ENCODE measurements around the gene HNF4A. TPM values are rescaled to one million over a fixed set of nuclear protein-coding genes. Genes with fewer than 3 reads are reported as not detected.

HNF4A gene
- total and polyA plus RNA-seq, 2 of the 13 experiments (the other 11 are each of a cell fraction or from before 2014, with no cell fraction given): 80.9 to 169 TPM

DNA sequence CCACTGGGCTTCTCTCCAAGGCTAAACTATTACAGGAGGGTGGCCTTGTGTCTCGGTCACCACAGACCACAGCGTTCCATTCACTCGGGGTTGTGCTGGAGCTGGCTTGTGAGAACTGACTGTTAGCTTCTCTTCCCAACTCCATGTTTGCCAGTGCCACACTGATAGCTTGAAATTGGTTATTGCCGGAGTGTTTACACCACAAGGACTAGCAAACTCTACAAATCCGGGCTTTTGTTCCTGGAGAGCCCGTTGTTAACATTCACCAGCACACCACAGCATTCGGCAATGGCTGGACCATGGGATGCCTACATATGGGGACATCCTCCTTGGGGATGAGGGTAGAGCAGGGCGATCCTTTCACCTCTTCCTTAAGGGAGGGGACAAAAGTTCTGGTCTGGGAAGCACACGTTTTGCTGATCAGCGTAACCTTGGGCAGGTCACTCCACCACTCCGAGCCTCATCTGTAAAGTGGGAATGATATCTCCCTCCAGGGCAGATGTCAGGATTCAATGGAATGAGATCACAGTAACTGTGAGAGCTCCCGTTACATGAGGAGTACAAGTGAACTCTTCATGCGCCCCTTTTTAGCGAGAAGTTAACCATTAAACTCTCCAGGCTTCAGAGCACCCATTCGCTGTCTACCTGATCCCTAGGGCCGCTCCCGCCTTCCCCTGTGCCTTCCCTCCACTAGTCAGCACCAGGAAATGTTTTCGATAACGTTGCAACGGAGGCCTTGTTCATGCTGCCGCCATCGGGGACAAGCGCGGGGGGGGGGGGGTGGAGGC is 78.4 kb downstream of the HNF4A start (continued):
- TF ChIP-seq, protein P1, sequence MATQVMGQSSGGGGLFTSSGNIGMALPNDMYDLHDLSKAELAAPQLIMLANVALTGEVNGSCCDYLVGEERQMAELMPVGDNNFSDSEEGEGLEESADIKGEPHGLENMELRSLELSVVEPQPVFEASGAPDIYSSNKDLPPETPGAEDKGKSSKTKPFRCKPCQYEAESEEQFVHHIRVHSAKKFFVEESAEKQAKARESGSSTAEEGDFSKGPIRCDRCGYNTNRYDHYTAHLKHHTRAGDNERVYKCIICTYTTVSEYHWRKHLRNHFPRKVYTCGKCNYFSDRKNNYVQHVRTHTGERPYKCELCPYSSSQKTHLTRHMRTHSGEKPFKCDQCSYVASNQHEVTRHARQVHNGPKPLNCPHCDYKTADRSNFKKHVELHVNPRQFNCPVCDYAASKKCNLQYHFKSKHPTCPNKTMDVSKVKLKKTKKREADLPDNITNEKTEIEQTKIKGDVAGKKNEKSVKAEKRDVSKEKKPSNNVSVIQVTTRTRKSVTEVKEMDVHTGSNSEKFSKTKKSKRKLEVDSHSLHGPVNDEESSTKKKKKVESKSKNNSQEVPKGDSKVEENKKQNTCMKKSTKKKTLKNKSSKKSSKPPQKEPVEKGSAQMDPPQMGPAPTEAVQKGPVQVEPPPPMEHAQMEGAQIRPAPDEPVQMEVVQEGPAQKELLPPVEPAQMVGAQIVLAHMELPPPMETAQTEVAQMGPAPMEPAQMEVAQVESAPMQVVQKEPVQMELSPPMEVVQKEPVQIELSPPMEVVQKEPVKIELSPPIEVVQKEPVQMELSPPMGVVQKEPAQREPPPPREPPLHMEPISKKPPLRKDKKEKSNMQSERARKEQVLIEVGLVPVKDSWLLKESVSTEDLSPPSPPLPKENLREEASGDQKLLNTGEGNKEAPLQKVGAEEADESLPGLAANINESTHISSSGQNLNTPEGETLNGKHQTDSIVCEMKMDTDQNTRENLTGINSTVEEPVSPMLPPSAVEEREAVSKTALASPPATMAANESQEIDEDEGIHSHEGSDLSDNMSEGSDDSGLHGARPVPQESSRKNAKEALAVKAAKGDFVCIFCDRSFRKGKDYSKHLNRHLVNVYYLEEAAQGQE (IDR thresholded peaks at IDR 0.05; ENCODE audit: borderline replicate concordance in 1 of 2, low read depth in 1 of 2, low read length in 2 of 2): no peak; a peak in 1 of 4 replicates
- TF ChIP-seq, protein P2, sequence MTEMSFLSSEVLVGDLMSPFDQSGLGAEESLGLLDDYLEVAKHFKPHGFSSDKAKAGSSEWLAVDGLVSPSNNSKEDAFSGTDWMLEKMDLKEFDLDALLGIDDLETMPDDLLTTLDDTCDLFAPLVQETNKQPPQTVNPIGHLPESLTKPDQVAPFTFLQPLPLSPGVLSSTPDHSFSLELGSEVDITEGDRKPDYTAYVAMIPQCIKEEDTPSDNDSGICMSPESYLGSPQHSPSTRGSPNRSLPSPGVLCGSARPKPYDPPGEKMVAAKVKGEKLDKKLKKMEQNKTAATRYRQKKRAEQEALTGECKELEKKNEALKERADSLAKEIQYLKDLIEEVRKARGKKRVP (CRISPR knock-in tag; IDR thresholded peaks at IDR 0.05): peak in 1 of 2 experiments; percentile 57; a peak in 1 of 4 replicates
- TF ChIP-seq RARA (CRISPR knock-in tag; IDR thresholded peaks at IDR 0.05): peak; percentile 54
- TF ChIP-seq, protein P3, sequence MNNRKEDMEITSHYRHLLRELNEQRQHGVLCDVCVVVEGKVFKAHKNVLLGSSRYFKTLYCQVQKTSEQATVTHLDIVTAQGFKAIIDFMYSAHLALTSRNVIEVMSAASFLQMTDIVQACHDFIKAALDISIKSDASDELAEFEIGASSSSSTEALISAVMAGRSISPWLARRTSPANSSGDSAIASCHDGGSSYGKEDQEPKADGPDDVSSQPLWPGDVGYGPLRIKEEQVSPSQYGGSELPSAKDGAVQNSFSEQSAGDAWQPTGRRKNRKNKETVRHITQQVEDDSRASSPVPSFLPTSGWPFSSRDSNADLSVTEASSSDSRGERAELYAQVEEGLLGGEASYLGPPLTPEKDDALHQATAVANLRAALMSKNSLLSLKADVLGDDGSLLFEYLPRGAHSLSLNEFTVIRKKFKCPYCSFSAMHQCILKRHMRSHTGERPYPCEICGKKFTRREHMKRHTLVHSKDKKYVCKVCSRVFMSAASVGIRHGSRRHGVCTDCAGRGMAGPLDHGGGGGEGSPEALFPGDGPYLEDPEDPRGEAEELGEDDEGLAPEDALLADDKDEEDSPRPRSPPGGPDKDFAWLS (CRISPR knock-in tag; IDR thresholded peaks at IDR 0.05; ENCODE audit: borderline replicate concordance): no peak
- TF ChIP-seq MBD4 (IDR thresholded peaks at IDR 0.05; ENCODE audit: borderline replicate concordance, low read length): no peak
- 0 out of 2 replicates have a peak, but pooled peaks have one; percentile 28 for TF ChIP-seq MIER2 (CRISPR knock-in tag; IDR thresholded peaks at IDR 0.05)
- no peak for TF ChIP-seq KLF15 (CRISPR knock-in tag; IDR thresholded peaks at IDR 0.05; ENCODE audit: borderline replicate concordance)
- TF ChIP-seq, protein P4, sequence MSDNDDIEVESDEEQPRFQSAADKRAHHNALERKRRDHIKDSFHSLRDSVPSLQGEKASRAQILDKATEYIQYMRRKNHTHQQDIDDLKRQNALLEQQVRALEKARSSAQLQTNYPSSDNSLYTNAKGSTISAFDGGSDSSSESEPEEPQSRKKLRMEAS (IDR thresholded peaks at IDR 0.05): peak; percentile 81
- TF ChIP-seq, protein P5, sequence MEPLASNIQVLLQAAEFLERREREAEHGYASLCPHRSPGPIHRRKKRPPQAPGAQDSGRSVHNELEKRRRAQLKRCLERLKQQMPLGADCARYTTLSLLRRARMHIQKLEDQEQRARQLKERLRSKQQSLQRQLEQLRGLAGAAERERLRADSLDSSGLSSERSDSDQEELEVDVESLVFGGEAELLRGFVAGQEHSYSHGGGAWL (CRISPR knock-in tag; IDR thresholded peaks at IDR 0.05): no peak
- TF ChIP-seq PAX8 (CRISPR knock-in tag; IDR thresholded peaks at IDR 0.05; ENCODE audit: borderline replicate concordance): no peak
- TF ChIP-seq ZNF260 (CRISPR knock-in tag; IDR thresholded peaks at IDR 0.05; ENCODE audit: borderline replicate concordance, low read depth): no peak
- TF ChIP-seq ZNF33A (CRISPR knock-in tag; IDR thresholded peaks at IDR 0.05; ENCODE audit: borderline replicate concordance): no peak
- TF ChIP-seq, protein P6, sequence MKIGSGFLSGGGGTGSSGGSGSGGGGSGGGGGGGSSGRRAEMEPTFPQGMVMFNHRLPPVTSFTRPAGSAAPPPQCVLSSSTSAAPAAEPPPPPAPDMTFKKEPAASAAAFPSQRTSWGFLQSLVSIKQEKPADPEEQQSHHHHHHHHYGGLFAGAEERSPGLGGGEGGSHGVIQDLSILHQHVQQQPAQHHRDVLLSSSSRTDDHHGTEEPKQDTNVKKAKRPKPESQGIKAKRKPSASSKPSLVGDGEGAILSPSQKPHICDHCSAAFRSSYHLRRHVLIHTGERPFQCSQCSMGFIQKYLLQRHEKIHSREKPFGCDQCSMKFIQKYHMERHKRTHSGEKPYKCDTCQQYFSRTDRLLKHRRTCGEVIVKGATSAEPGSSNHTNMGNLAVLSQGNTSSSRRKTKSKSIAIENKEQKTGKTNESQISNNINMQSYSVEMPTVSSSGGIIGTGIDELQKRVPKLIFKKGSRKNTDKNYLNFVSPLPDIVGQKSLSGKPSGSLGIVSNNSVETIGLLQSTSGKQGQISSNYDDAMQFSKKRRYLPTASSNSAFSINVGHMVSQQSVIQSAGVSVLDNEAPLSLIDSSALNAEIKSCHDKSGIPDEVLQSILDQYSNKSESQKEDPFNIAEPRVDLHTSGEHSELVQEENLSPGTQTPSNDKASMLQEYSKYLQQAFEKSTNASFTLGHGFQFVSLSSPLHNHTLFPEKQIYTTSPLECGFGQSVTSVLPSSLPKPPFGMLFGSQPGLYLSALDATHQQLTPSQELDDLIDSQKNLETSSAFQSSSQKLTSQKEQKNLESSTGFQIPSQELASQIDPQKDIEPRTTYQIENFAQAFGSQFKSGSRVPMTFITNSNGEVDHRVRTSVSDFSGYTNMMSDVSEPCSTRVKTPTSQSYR (CRISPR knock-in tag; IDR thresholded peaks at IDR 0.05; ENCODE audit: borderline replicate concordance): 0 out of 2 replicates have a peak, but pooled peaks have one; percentile 16
- TF ChIP-seq ZNF790 (CRISPR knock-in tag; IDR thresholded peaks at IDR 0.05; ENCODE audit: borderline replicate concordance): no peak; the same call in 1 of the 2 replicates
- TF ChIP-seq ASH2L (IDR thresholded peaks at IDR 0.05; ENCODE audit: insufficient read length, low read depth, low read length): peak; percentile 80
- peak; percentile 51; the same call in 1 of the 2 replicates for TF ChIP-seq ZNF44 (CRISPR knock-in tag; IDR thresholded peaks at IDR 0.05)
- peak; percentile 5; the same call in 1 of the 2 replicates for TF ChIP-seq STAG1 (CRISPR knock-in tag; IDR thresholded peaks at IDR 0.05)
